ENCODE data around the gene PTPRZ1. TPM values are rescaled to one million over a fixed set of nuclear protein-coding genes. Genes with fewer than 3 reads are reported as not detected.
A peak's percentile ranks its signal among the peaks of the same experiment; 100 is the strongest.

Gene PTPRZ1
- 4.7 TPM for total RNA-seq

DNA sequence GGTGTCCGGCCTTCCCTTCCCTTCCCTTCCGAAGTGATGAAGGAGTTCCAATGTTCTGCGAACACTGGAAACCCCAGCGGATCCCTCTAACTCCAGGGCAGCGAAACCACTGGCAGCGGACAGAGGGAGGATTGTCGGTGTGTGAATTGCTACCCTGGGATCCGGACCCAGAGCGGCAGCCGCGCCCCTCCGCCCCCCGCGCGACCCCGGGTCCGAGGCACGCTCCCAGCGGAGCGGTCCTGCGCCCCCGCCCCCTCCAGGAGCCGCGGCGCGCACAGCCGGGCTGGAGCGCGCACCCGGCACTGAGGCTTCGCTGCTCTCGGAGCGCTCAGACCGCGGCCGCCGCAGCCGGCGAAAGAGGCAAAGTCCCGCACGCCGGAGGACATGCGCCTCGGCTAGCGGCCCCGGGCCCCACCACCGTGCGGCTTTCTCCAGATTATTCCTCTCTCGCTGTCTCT, at the start of gene PTPRZ1:
Gene PTPRZ1, plus strand, starts transcription at position 331 of the 458 bp plus-strand sequence. CDS start 339 bp downstream, outside the sequence.
- H3K9ac ChIP-seq (ENCODE audit: low read depth in 1 of 3, low read length in 3 of 3), result peak within 1 kb of the TSS in 2 of 3 donors; percentile 42 to 47

DNA sequence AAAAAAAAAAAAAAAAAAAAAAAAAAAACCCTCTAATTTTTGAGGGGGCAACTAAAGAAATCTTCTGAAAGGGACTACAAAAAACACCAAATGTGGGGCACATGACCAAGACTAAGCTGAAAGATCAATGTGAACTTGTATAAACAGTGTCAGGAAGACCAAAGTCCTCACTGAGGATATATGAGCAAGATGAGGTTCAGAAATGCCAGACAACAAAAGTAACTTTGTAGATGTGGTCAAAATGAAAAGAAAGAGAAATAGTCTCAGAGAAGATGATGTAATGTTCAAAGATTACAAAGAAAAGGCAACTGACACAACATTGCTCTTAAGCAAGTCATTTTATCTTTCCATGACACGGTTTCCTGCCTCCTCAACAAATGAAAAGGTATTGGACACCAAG, 48.7 kb upstream of the PTPRZ1 start:
- no peaks in the 10 kb centered on the region for H3K27me3 ChIP-seq (ENCODE audit: control insufficient read depth in 3 of 3, insufficient read depth in 3 of 3, low read length in 3 of 3)
- no peaks in the 10 kb centered on the region for H3K9me3 ChIP-seq (ENCODE audit: control insufficient read depth in 3 of 3, low read length in 3 of 3)
- H3K36me3 ChIP-seq (ENCODE audit: control insufficient read depth in 3 of 3, insufficient read depth in 3 of 3, low read length in 3 of 3), result no peaks in the 10 kb centered on the region
- no peak overlapping the region for H3K4me3 ChIP-seq (ENCODE audit: low read length in 3 of 3)
- H3K27ac ChIP-seq (ENCODE audit: low read depth, low read length), result no peak overlapping the region
- no peaks in the 10 kb centered on the region for H3K4me1 ChIP-seq (ENCODE audit: control insufficient read depth in 3 of 3, insufficient read depth in 3 of 3, low read length in 3 of 3)
- no peak overlapping the region for H3K9ac ChIP-seq (ENCODE audit: low read depth in 1 of 3, low read length in 3 of 3)

More for the DNA sequence above, at the start of gene PTPRZ1:
- peaks cover 0 to 6% (median 4%) of the 10 kb centered on the region in 3 donors for H3K4me1 ChIP-seq (ENCODE audit: control insufficient read depth in 3 of 3, insufficient read depth in 3 of 3, low read length in 3 of 3)
- peaks cover 16 to 24% (median 17%) of the 10 kb centered on the region in 3 donors for H3K27me3 ChIP-seq (ENCODE audit: control insufficient read depth in 3 of 3, insufficient read depth in 3 of 3, low read length in 3 of 3)
- peak within 1 kb of the TSS; percentile 68 to 70 (median 68) for H3K4me3 ChIP-seq (ENCODE audit: low read length in 3 of 3)
- no peaks in the 10 kb centered on the region for H3K9me3 ChIP-seq (ENCODE audit: control insufficient read depth in 3 of 3, low read length in 3 of 3)
- H3K27ac ChIP-seq (ENCODE audit: low read depth, low read length), result no peak within 1 kb of the TSS
- no peaks in the 10 kb centered on the region for H3K36me3 ChIP-seq (ENCODE audit: control insufficient read depth in 3 of 3, insufficient read depth in 3 of 3, low read length in 3 of 3)

- H3K9ac ChIP-seq (ENCODE audit: low read depth in 1 of 3, low read length in 3 of 3), result no peak overlapping the region
- no peak overlapping the region for H3K4me3 ChIP-seq (ENCODE audit: low read length in 3 of 3)
- no peaks in the 10 kb centered on the region for H3K36me3 ChIP-seq (ENCODE audit: control insufficient read depth in 3 of 3, insufficient read depth in 3 of 3, low read length in 3 of 3)
- no peak overlapping the region for H3K27ac ChIP-seq (ENCODE audit: low read depth, low read length)
- no peaks in the 10 kb centered on the region for H3K4me1 ChIP-seq (ENCODE audit: control insufficient read depth in 3 of 3, insufficient read depth in 3 of 3, low read length in 3 of 3)
- H3K27me3 ChIP-seq (ENCODE audit: control insufficient read depth in 3 of 3, insufficient read depth in 3 of 3, low read length in 3 of 3), result no peaks in the 10 kb centered on the region
- H3K9me3 ChIP-seq (ENCODE audit: control insufficient read depth in 3 of 3, low read length in 3 of 3), result no peaks in the 10 kb centered on the region
Observed at GRCh38 chr7:121831351-121831750, 41.6 kb upstream of the PTPRZ1 start.

DNA sequence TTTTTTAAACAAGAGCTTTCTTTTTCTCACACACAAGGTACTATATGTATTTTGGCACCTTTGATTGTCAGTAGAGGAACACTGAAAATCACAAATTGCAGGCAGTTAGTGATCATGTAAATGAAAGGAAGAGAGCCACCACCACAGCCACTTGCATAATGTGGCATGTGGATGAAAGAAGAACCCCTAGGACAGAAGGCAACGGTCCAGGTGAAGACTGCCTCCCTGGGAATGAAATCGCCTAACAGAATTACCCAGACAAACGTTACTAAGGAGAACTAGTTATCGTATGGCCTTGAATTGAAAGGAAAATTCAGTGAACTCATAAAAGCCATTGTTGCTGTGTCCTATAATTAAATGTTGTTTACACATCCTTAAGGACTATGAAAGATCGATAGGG, 41.2 kb upstream of the PTPRZ1 start:
- H3K27ac ChIP-seq (ENCODE audit: low read depth, low read length), result no peak overlapping the region
- H3K27me3 ChIP-seq (ENCODE audit: control insufficient read depth in 3 of 3, insufficient read depth in 3 of 3, low read length in 3 of 3), result no peaks in the 10 kb centered on the region
- H3K36me3 ChIP-seq (ENCODE audit: control insufficient read depth in 3 of 3, insufficient read depth in 3 of 3, low read length in 3 of 3), result no peaks in the 10 kb centered on the region
- H3K4me1 ChIP-seq (ENCODE audit: control insufficient read depth in 3 of 3, insufficient read depth in 3 of 3, low read length in 3 of 3), result no peaks in the 10 kb centered on the region
- no peak overlapping the region for H3K4me3 ChIP-seq (ENCODE audit: low read length in 3 of 3)
- no peak overlapping the region for H3K9ac ChIP-seq (ENCODE audit: low read depth in 1 of 3, low read length in 3 of 3)
- no peaks in the 10 kb centered on the region for H3K9me3 ChIP-seq (ENCODE audit: control insufficient read depth in 3 of 3, low read length in 3 of 3)

DNA sequence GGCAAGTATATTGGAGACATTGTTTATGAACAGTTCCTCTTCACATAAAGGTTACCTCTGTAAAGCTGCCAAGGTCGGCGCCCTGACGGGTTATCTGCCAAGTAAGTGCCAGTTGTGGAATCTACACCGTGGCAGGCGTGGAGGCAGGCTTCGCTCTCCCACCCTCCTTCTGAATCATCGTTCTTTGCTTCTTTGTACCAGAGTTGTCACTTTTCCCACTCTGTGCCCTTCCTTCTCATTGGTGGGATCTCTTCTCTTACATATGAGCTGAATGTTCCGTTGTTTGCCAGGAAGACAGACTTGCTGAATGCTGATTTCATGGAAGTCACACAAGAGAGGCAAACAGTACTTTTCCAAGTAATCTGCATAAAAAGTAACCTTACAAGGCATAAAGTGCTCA, 40.6 kb upstream of the PTPRZ1 start:
- no peaks in the 10 kb centered on the region for H3K36me3 ChIP-seq (ENCODE audit: control insufficient read depth in 3 of 3, insufficient read depth in 3 of 3, low read length in 3 of 3)
- no peak overlapping the region for H3K9ac ChIP-seq (ENCODE audit: low read depth in 1 of 3, low read length in 3 of 3)
- H3K4me3 ChIP-seq (ENCODE audit: low read length in 3 of 3), result no peak overlapping the region
- no peaks in the 10 kb centered on the region for H3K27me3 ChIP-seq (ENCODE audit: control insufficient read depth in 3 of 3, insufficient read depth in 3 of 3, low read length in 3 of 3)
- no peak overlapping the region for H3K27ac ChIP-seq (ENCODE audit: low read depth, low read length)
- H3K4me1 ChIP-seq (ENCODE audit: control insufficient read depth in 3 of 3, insufficient read depth in 3 of 3, low read length in 3 of 3), result no peaks in the 10 kb centered on the region
- H3K9me3 ChIP-seq (ENCODE audit: control insufficient read depth in 3 of 3, low read length in 3 of 3), result no peaks in the 10 kb centered on the region

DNA sequence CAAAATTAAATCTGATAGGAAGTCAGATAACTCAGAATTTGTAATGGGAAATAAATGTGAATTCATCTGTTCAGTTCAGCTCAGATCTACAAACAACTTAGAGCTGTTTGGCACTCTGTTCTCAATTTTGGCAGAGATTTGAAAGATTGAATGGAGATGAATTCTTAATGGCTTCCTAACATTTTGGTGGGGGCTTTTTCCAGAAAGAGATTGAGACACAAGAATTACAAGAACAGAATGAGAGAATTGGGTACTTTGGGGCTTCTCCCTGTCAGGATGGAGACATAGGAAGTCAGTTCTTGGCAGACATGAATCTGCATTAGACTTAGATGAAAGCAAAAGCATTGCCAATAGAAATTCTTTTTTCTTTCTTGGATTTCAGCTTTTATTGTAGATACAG, 39.0 kb upstream of the PTPRZ1 start:
- Histone ChIP-seq H3K9me3 (ENCODE audit: control insufficient read depth in 3 of 3, low read length in 3 of 3) (no peaks in the 10 kb centered on the region), H3K36me3 (ENCODE audit: control insufficient read depth in 3 of 3, insufficient read depth in 3 of 3, low read length in 3 of 3) (no peaks in the 10 kb centered on the region), H3K27me3 (ENCODE audit: control insufficient read depth in 3 of 3, insufficient read depth in 3 of 3, low read length in 3 of 3) (no peaks in the 10 kb centered on the region), H3K27ac (ENCODE audit: low read depth, low read length) (no peak overlapping the region), H3K4me3 (ENCODE audit: low read length in 3 of 3) (no peak overlapping the region), H3K4me1 (ENCODE audit: control insufficient read depth in 3 of 3, insufficient read depth in 3 of 3, low read length in 3 of 3) (no peaks in the 10 kb centered on the region), H3K9ac (ENCODE audit: low read depth in 1 of 3, low read length in 3 of 3) (no peak overlapping the region)

DNA sequence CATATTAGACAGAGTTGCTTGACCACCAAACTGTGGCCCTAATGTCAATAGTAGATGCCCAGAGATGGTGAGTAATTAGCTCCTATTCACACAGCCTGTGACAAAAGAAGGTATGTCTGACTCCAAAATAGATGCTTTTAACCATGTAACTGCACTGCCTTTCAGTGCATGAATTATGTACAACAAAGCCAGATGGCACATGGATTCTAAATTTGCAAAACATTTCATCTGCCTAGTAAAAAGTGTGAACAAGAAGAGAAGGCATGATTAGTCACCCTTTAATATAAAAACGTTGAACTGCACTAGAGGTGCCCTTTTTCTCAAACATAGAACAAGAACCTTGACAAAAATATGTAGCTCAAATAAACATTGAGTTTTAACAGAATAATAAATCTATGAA, 35.5 kb upstream of the PTPRZ1 start:
- H3K36me3 ChIP-seq (ENCODE audit: control insufficient read depth in 3 of 3, insufficient read depth in 3 of 3, low read length in 3 of 3), result no peaks in the 10 kb centered on the region
- H3K27ac ChIP-seq (ENCODE audit: low read depth, low read length), result no peak overlapping the region
- no peak overlapping the region for H3K4me3 ChIP-seq (ENCODE audit: low read length in 3 of 3)
- H3K9me3 ChIP-seq (ENCODE audit: control insufficient read depth in 3 of 3, low read length in 3 of 3), result no peaks in the 10 kb centered on the region
- H3K27me3 ChIP-seq (ENCODE audit: control insufficient read depth in 3 of 3, insufficient read depth in 3 of 3, low read length in 3 of 3), result no peaks in the 10 kb centered on the region
- H3K4me1 ChIP-seq (ENCODE audit: control insufficient read depth in 3 of 3, insufficient read depth in 3 of 3, low read length in 3 of 3), result no peaks in the 10 kb centered on the region
- H3K9ac ChIP-seq (ENCODE audit: low read depth in 1 of 3, low read length in 3 of 3), result no peak overlapping the region

- no peak overlapping the region for H3K9ac ChIP-seq (ENCODE audit: low read depth in 1 of 3, low read length in 3 of 3)
- H3K9me3 ChIP-seq (ENCODE audit: control insufficient read depth in 3 of 3, low read length in 3 of 3), result no peaks in the 10 kb centered on the region
- H3K36me3 ChIP-seq (ENCODE audit: control insufficient read depth in 3 of 3, insufficient read depth in 3 of 3, low read length in 3 of 3), result no peaks in the 10 kb centered on the region
- no peaks in the 10 kb centered on the region for H3K27me3 ChIP-seq (ENCODE audit: control insufficient read depth in 3 of 3, insufficient read depth in 3 of 3, low read length in 3 of 3)
- no peak overlapping the region for H3K27ac ChIP-seq (ENCODE audit: low read depth, low read length)
- H3K4me3 ChIP-seq (ENCODE audit: low read length in 3 of 3), result no peak overlapping the region
- H3K4me1 ChIP-seq (ENCODE audit: control insufficient read depth in 3 of 3, insufficient read depth in 3 of 3, low read length in 3 of 3), result no peaks in the 10 kb centered on the region
Observed at GRCh38 chr7:121847041-121847440, 25.9 kb upstream of the PTPRZ1 start.

DNA sequence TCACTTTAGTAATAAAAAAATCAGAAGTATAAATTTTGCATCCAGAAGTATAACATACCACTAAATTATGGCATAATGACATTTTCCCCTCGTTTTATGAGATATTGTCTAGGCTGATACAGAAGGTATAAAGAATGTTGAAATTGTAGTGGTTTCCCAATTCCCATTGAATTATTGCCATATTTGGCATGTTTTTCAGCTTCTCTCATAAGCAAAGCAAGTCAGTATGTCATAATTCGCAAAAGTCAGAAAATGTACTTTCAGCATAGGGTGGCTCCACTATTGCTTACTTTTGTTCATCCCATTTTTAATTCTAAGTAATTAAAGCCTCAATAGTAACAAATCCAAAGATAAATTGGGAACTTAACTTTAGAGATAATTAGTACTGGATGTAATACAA, 19.7 kb upstream of the PTPRZ1 start:
- Histone ChIP-seq H3K4me3 (ENCODE audit: low read length in 3 of 3) (no peak overlapping the region), H3K4me1 (ENCODE audit: control insufficient read depth in 3 of 3, insufficient read depth in 3 of 3, low read length in 3 of 3) (no peaks in the 10 kb centered on the region), H3K9me3 (ENCODE audit: control insufficient read depth in 3 of 3, low read length in 3 of 3) (no peaks in the 10 kb centered on the region), H3K36me3 (ENCODE audit: control insufficient read depth in 3 of 3, insufficient read depth in 3 of 3, low read length in 3 of 3) (no peaks in the 10 kb centered on the region), H3K9ac (ENCODE audit: low read depth in 1 of 3, low read length in 3 of 3) (no peak overlapping the region), H3K27ac (ENCODE audit: low read depth, low read length) (no peak overlapping the region), H3K27me3 (ENCODE audit: control insufficient read depth in 3 of 3, insufficient read depth in 3 of 3, low read length in 3 of 3) (no peaks in the 10 kb centered on the region)

DNA sequence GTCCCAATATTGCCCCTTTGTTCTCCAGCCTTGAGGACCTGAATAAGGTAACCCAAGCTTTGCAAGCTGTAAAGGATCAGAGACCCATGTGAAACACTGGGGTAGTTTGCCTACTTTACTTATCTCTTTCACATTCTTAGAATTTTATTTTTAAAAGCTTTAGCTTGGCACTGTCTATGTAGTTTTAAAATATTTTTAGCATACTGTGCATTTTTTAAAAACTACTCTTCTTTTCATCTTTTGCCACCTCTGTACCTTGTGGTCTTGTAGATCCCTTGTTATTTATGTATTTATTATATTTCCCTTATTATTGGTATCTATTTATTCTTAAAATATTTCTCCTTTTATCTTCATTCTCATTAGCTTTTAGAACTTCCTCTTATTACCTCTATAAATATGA, 12.0 kb upstream of the PTPRZ1 start:
- no peak overlapping the region for H3K9ac ChIP-seq (ENCODE audit: low read depth in 1 of 3, low read length in 3 of 3)
- H3K4me3 ChIP-seq (ENCODE audit: low read length in 3 of 3), result no peak overlapping the region
- H3K27me3 ChIP-seq (ENCODE audit: control insufficient read depth in 3 of 3, insufficient read depth in 3 of 3, low read length in 3 of 3), result no peaks in the 10 kb centered on the region
- no peaks in the 10 kb centered on the region for H3K36me3 ChIP-seq (ENCODE audit: control insufficient read depth in 3 of 3, insufficient read depth in 3 of 3, low read length in 3 of 3)
- no peak overlapping the region for H3K27ac ChIP-seq (ENCODE audit: low read depth, low read length)
- no peaks in the 10 kb centered on the region for H3K9me3 ChIP-seq (ENCODE audit: control insufficient read depth in 3 of 3, low read length in 3 of 3)
- no peaks in the 10 kb centered on the region for H3K4me1 ChIP-seq (ENCODE audit: control insufficient read depth in 3 of 3, insufficient read depth in 3 of 3, low read length in 3 of 3)

DNA sequence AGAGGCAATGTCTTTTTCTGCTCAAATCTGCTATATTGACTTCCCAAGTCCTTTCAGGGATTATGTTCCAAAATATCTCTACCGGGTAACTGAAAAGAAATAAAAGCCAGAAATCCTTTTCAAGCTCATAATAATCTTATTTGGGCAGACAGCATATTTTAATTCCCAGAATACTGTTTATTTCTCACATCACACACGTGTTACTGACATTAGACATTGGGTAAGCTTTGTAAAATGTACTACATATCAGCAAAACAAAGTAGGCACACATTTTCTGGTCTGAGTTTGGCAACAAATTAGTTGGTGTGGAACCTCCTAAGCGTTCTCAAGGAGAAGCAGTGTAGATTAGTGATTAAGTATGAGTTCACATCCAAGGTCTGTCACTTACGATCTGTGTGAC, 10.4 kb upstream of the PTPRZ1 start:
- H3K36me3 ChIP-seq (ENCODE audit: control insufficient read depth in 3 of 3, insufficient read depth in 3 of 3, low read length in 3 of 3), result no peaks in the 10 kb centered on the region
- no peaks in the 10 kb centered on the region for H3K9me3 ChIP-seq (ENCODE audit: control insufficient read depth in 3 of 3, low read length in 3 of 3)
- no peak overlapping the region for H3K4me3 ChIP-seq (ENCODE audit: low read length in 3 of 3)
- no peaks in the 10 kb centered on the region for H3K27me3 ChIP-seq (ENCODE audit: control insufficient read depth in 3 of 3, insufficient read depth in 3 of 3, low read length in 3 of 3)
- H3K27ac ChIP-seq (ENCODE audit: low read depth, low read length), result no peak overlapping the region
- H3K9ac ChIP-seq (ENCODE audit: low read depth in 1 of 3, low read length in 3 of 3), result no peak overlapping the region
- H3K4me1 ChIP-seq (ENCODE audit: control insufficient read depth in 3 of 3, insufficient read depth in 3 of 3, low read length in 3 of 3), result no peaks in the 10 kb centered on the region

All from skeletal muscle tissue (tissue), 4 donors.